ENCODE measurements around the gene NABP2. TPM values are rescaled to one million over a fixed set of nuclear protein-coding genes. Genes with fewer than 3 reads are reported as not detected.

The NABP2 gene
- total and polyA plus RNA-seq, 2 donors (not counting 1 experiment from before 2014, with no cell fraction given): 29.2 to 39.7 TPM

DNA sequence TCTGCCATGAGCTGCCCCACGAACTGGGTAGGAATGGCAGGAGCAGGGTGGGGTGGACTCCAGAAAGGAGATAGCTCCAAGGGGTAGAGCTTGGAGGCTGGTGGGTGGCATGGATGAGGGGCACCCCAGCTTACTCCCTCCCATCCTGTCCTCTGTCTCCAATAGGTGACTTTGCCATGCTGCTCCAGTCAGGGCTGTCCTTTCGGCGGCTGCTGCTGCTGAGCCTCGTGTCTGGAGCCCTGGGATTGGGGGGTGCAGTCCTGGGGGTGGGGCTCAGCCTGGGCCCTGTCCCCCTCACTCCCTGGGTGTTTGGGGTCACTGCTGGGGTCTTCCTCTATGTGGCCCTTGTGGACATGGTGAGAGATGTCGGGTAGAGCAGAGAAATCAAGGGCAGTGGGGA lies 12.8 kb downstream of the NABP2 start:
- Histone ChIP-seq H4K20me1 (ENCODE audit: control insufficient read depth, extremely low read depth, insufficient read depth, low read length) (no peaks in the 10 kb centered on the region), H3K27ac (ENCODE audit: insufficient read depth, low read length) (no peak overlapping the region), H3K4me1 (ENCODE audit: control insufficient read depth, extremely low read depth, insufficient read depth, low read length) (no peaks in the 10 kb centered on the region), H3K36me3 (ENCODE audit: control insufficient read depth, insufficient read depth, low read length) (peaks cover 15% of the 10 kb centered on the region), H3K9me3 (ENCODE audit: control insufficient read depth, insufficient read depth, low read depth, low read length) (no peaks in the 10 kb centered on the region), H2AFZ (ENCODE audit: low read length) (no peak overlapping the region), H3K4me2 (ENCODE audit: extremely low read depth, insufficient read depth, low read length) (no peak overlapping the region), H3K27me3 (ENCODE audit: control insufficient read depth, insufficient read depth, low read length) (no peaks in the 10 kb centered on the region), H3K4me3 (replicated peaks in 1 of 4; ENCODE audit: control extremely low read depth in 1 of 4, insufficient read depth in 1 of 4, low read depth in 3 of 4, low read length in 4 of 4) (no peak overlapping the region), H3K9ac (ENCODE audit: insufficient read depth, low read length) (no peak overlapping the region), H3K79me2 (ENCODE audit: control insufficient read depth, insufficient read depth, low read length) (no peaks in the 10 kb centered on the region)
- TF ChIP-seq EZH2 (IDR thresholded peaks at IDR 0.05; ENCODE audit: low read length, missing control alignments): no peak
- TF ChIP-seq, protein P1, sequence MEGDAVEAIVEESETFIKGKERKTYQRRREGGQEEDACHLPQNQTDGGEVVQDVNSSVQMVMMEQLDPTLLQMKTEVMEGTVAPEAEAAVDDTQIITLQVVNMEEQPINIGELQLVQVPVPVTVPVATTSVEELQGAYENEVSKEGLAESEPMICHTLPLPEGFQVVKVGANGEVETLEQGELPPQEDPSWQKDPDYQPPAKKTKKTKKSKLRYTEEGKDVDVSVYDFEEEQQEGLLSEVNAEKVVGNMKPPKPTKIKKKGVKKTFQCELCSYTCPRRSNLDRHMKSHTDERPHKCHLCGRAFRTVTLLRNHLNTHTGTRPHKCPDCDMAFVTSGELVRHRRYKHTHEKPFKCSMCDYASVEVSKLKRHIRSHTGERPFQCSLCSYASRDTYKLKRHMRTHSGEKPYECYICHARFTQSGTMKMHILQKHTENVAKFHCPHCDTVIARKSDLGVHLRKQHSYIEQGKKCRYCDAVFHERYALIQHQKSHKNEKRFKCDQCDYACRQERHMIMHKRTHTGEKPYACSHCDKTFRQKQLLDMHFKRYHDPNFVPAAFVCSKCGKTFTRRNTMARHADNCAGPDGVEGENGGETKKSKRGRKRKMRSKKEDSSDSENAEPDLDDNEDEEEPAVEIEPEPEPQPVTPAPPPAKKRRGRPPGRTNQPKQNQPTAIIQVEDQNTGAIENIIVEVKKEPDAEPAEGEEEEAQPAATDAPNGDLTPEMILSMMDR (conservative IDR thresholded peaks at IDR 0.05 in 1 of 2, IDR thresholded peaks at IDR 0.05 in 1 of 2; ENCODE audit: low read depth in 1 of 2, low read length in 2 of 2): no peak
- no peak for DNase-seq (ENCODE audit: low read depth in 2 of 2)

DNA sequence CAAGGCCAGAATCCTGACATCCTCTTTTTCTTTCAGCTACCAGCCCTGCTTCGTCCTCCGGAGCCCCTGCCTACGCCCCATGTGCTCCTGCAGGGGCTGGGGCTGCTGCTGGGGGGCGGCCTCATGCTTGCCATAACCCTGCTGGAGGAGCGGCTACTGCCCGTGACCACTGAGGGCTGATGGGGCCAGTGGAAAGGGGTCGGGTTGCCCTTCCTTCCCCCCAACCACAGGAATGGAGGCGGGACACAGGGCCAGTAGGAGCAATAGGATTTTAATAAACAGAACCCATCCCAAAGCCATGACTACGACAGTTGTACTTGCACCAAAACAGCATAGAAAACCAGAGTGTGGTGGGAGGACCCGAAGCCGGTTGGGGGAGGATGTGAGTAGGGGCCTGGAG lies 13.4 kb downstream of the NABP2 start:
- no peaks in the 10 kb centered on the region for H4K20me1 ChIP-seq (ENCODE audit: control insufficient read depth, extremely low read depth, insufficient read depth, low read length)
- H3K4me3 ChIP-seq (replicated peaks in 1 of 4; ENCODE audit: control extremely low read depth in 1 of 4, insufficient read depth in 1 of 4, low read depth in 3 of 4, low read length in 4 of 4): no peak overlapping the region
- H3K9me3 ChIP-seq (ENCODE audit: control insufficient read depth, insufficient read depth, low read depth, low read length): no peaks in the 10 kb centered on the region
- H3K4me1 ChIP-seq (ENCODE audit: control insufficient read depth, extremely low read depth, insufficient read depth, low read length): no peaks in the 10 kb centered on the region
- H2AFZ ChIP-seq (ENCODE audit: low read length): no peak overlapping the region
- H3K9ac ChIP-seq (ENCODE audit: insufficient read depth, low read length): no peak overlapping the region
- H3K27ac ChIP-seq (ENCODE audit: insufficient read depth, low read length): no peak overlapping the region
- no peaks in the 10 kb centered on the region for H3K27me3 ChIP-seq (ENCODE audit: control insufficient read depth, insufficient read depth, low read length)
- no peak overlapping the region for H3K4me2 ChIP-seq (ENCODE audit: extremely low read depth, insufficient read depth, low read length)
- no peak for TF ChIP-seq EZH2 (IDR thresholded peaks at IDR 0.05; ENCODE audit: low read length, missing control alignments)
- TF ChIP-seq, protein P1 (conservative IDR thresholded peaks at IDR 0.05 in 1 of 2, IDR thresholded peaks at IDR 0.05 in 1 of 2; ENCODE audit: low read depth in 1 of 2, low read length in 2 of 2): no peak
- DNase-seq (ENCODE audit: low read depth in 2 of 2): peak in 1 of 2 donors; percentile 13
- peaks cover 20% of the 10 kb centered on the region for H3K36me3 ChIP-seq (ENCODE audit: control insufficient read depth, insufficient read depth, low read length)
- no peaks in the 10 kb centered on the region for H3K79me2 ChIP-seq (ENCODE audit: control insufficient read depth, insufficient read depth, low read length)

DNA sequence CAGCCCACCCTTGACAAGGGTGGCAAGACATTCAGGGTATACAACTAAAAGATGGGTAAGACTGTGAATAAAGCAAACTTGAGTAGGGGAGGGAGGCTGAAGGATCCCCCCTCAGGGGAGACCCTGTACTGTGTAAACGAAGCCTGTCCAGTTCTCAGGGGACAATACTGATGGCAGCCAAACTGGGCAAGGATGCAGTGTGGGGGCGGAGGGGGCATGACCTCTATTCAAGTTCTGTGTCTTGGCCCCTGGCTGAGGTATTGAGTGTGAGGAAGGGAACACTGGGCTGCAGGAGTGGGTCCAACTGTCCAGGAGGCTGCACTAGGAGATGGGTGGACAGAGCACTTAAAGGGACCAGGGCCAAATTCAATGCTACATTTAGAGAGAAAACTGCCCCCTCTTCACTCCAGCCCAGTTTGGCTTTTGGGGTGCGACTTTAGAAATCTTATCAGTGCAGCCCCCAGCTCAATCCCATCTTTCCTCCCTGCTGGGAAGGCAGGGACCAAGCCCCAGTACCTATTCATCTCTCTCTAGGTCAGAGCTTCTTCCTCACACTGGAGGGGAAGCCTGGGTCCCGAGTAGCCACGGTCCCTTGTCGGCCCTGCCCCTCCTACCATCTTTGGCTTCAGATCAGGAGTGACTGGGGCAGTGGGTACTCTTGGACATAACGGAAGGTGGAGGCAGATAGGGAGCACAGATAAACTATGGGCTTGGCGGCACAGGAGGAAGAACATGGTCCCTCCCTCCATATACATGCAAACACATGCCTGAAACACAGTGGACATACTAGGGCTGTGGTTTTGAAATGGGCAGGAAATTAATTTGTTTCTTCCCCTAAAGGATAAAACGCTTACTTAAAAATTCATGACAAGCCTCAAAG lies 17.5 kb downstream of the NABP2 start:
- Histone ChIP-seq H3K27ac (ENCODE audit: insufficient read depth, low read length) (no peak overlapping the region), H3K4me2 (ENCODE audit: extremely low read depth, insufficient read depth, low read length) (no peak overlapping the region), H3K9me3 (ENCODE audit: control insufficient read depth, insufficient read depth, low read depth, low read length) (no peaks in the 10 kb centered on the region), H3K4me1 (ENCODE audit: control insufficient read depth, extremely low read depth, insufficient read depth, low read length) (no peaks in the 10 kb centered on the region), H2AFZ (ENCODE audit: low read length) (no peak overlapping the region), H3K27me3 (ENCODE audit: control insufficient read depth, insufficient read depth, low read length) (no peaks in the 10 kb centered on the region), H3K4me3 (replicated peaks in 1 of 4; ENCODE audit: control extremely low read depth in 1 of 4, insufficient read depth in 1 of 4, low read depth in 3 of 4, low read length in 4 of 4) (no peak overlapping the region), H4K20me1 (ENCODE audit: control insufficient read depth, extremely low read depth, insufficient read depth, low read length) (no peaks in the 10 kb centered on the region), H3K9ac (ENCODE audit: insufficient read depth, low read length) (no peak overlapping the region), H3K36me3 (ENCODE audit: control insufficient read depth, insufficient read depth, low read length) (peaks cover 44% of the 10 kb centered on the region), H3K79me2 (ENCODE audit: control insufficient read depth, insufficient read depth, low read length) (no peaks in the 10 kb centered on the region)
- DNase-seq (ENCODE audit: low read depth in 2 of 2): no peak
- TF ChIP-seq EZH2 (IDR thresholded peaks at IDR 0.05; ENCODE audit: low read length, missing control alignments): no peak
- TF ChIP-seq, protein P1 (conservative IDR thresholded peaks at IDR 0.05 in 1 of 2, IDR thresholded peaks at IDR 0.05 in 1 of 2; ENCODE audit: low read depth in 1 of 2, low read length in 2 of 2): no peak
